Keratinocyte (primary cell): Measurements from ENCODE around the gene KLF11. TPM values are rescaled to one million over a fixed set of nuclear protein-coding genes. Genes with fewer than 3 reads are reported as not detected.
A peak's percentile ranks its signal among the peaks of the same experiment; 100 is the strongest.

ENCODE experiments used
- DNase-seq: peaks from one replicate; pipeline ENCODE4 v3.0.0-alpha.2; 2011; ENCODE audit warnings: low read depth, missing footprints, low spot score
- FAIRE-seq: peaks from 2 replicates; lab custom pipeline; 2011; peaks lifted over from hg19 to GRCh38; lab: Jason Lieb, UNC
- H2AFZ ChIP-seq: 2 replicates; pipeline ENCODE4 v1.6.0; 2012; ENCODE audit warnings: low read length, control low read depth, inconsistent platforms; ENCODE audit not compliant: control insufficient read depth
- H3K27ac ChIP-seq: 2 replicates; pipeline ENCODE4 v1.5.1; 2011; ENCODE audit warnings: low read length; ENCODE audit not compliant: control insufficient read depth, insufficient read depth
- H3K27me3 ChIP-seq: 3 replicates; pipeline ENCODE4 v1.6.0; 2011; ENCODE audit warnings: low read length; ENCODE audit not compliant: control insufficient read depth, insufficient read depth; ENCODE audit errors: extremely low read depth
- H3K36me3 ChIP-seq, 2 experiments: 2 replicates in 1 of 2; 3 replicates in 1 of 2; pipeline ENCODE4 v1.5.1; 2011; ENCODE audit warnings: low read length in 2 of 2, mild to moderate bottlenecking in 1 of 2; ENCODE audit not compliant: control insufficient read depth in 2 of 2, insufficient read depth in 2 of 2; ENCODE audit errors: extremely low read depth in 1 of 2
- H3K4me1 ChIP-seq: 3 replicates; pipeline ENCODE4 v1.5.1; 2011; ENCODE audit warnings: low read length; ENCODE audit not compliant: control insufficient read depth, insufficient read depth; ENCODE audit errors: extremely low read depth
- H3K4me2 ChIP-seq: 3 replicates; pipeline ENCODE4 v1.6.0; 2011; ENCODE audit warnings: low read depth, low read length; ENCODE audit not compliant: control insufficient read depth, insufficient read depth; ENCODE audit errors: extremely low read depth
- H3K4me3 ChIP-seq, 3 experiments: fragments of 200-600 bp in 1 of 3; sonication (generic) in 1 of 3; 2 replicates in 2 of 3; 3 replicates in 1 of 3; pipeline ENCODE4 v1.5.1; 2011 to 2016; ENCODE audit warnings: low read length in 3 of 3, mild to moderate bottlenecking in 3 of 3, control low read depth in 2 of 3, inconsistent platforms in 1 of 3, low read depth in 1 of 3, mixed read lengths in 1 of 3, mixed run types in 1 of 3, moderate library complexity in 1 of 3; ENCODE audit not compliant: control insufficient read depth in 2 of 3, insufficient read depth in 2 of 3; ENCODE audit errors: extremely low read depth in 1 of 3
- H3K79me2 ChIP-seq: 2 replicates; pipeline ENCODE4 v1.6.0; 2012; ENCODE audit warnings: low read length; ENCODE audit not compliant: control insufficient read depth, insufficient read depth
- H3K9ac ChIP-seq: 3 replicates; pipeline ENCODE4 v1.6.0; 2011; ENCODE audit warnings: low read length; ENCODE audit not compliant: control insufficient read depth, insufficient read depth; ENCODE audit errors: extremely low read depth
- H3K9me1 ChIP-seq: 3 replicates; pipeline ENCODE4 v1.6.0; 2011; ENCODE audit warnings: low read length; ENCODE audit not compliant: control insufficient read depth, insufficient read depth; ENCODE audit errors: extremely low read depth
- H3K9me3 ChIP-seq: 2 replicates; pipeline ENCODE4 v1.5.1; 2012; ENCODE audit warnings: low read depth, low read length; ENCODE audit not compliant: control insufficient read depth
- H4K20me1 ChIP-seq: 3 replicates; pipeline ENCODE4 v1.6.0; 2011; ENCODE audit warnings: low read length; ENCODE audit not compliant: control insufficient read depth, insufficient read depth; ENCODE audit errors: extremely low read depth
- CTCF ChIP-seq, 3 experiments: IDR thresholded peaks in 1 of 3; conservative IDR thresholded peaks in 1 of 3; optimal IDR thresholded peaks in 1 of 3; 2 replicates in 2 of 3; 3 replicates in 1 of 3; pipeline versions ENCODE3 to v1.5.1; 2011; ENCODE audit warnings: low read length in 3 of 3, mild to moderate bottlenecking in 3 of 3, moderate library complexity in 2 of 3, control low read depth in 1 of 3, inconsistent platforms in 1 of 3; ENCODE audit not compliant: insufficient read depth in 2 of 3; ENCODE audit errors: extremely low read depth in 1 of 3
- EZH2 ChIP-seq: IDR thresholded peaks from one replicate; pipeline ENCODE4 v1.6.1; 2012; ENCODE audit warnings: inconsistent platforms, mild to moderate bottlenecking, low read length, moderate library complexity
- dilution Hi-C: fragments of 300-500 bp; cut with MboI; formaldehyde crosslinking; loops from one replicate; pipeline ENCODE4 v1.7.0; 2020; ENCODE audit warnings: low sequenced_read_pairs; ENCODE audit not compliant: extremely low pct_ligation_motif_present
- polyA plus RNA-seq, 5 experiments: library from polyadenylated mRNA; depleted of rRNA in 3 of 5; stranded (reverse) in 3 of 5; stranded (forward) in 1 of 5; unstranded in 1 of 5; fragments of >200 nt; gene quantifications; 1 replicate in 1 of 5; 2 replicates in 3 of 5; 3 replicates in 1 of 5; pipeline versions ENCODE4 v1.2.1 to v1.2.3, GENCODE V29; 2011 to 2012; ENCODE audit warnings: missing spikeins in 2 of 5, low read depth in 1 of 5, low replicate concordance in 1 of 5

KLF11 gene
- polyA plus RNA-seq, 1 donor (not counting 4 experiments of a cell fraction or from before 2014, with no cell fraction given): 7.0 TPM

- H3K9ac ChIP-seq: no peak overlapping the region
- H3K27me3 ChIP-seq: no peaks in the 10 kb centered on the region
- H3K36me3 ChIP-seq: no peaks in the 10 kb centered on the region
- DNase-seq (no peak), FAIRE-seq (no peak)
- H2AFZ ChIP-seq: peak overlapping the region; percentile 44
- dilution Hi-C loops: no loop called here
- H3K9me3 ChIP-seq: no peaks in the 10 kb centered on the region
- no peaks in the 10 kb centered on the region for H4K20me1 ChIP-seq
- no peak overlapping the region for H3K27ac ChIP-seq
- H3K4me1 ChIP-seq: no peaks in the 10 kb centered on the region
- H3K79me2 ChIP-seq: no peaks in the 10 kb centered on the region
- no peak overlapping the region for H3K4me3 ChIP-seq
- H3K4me2 ChIP-seq: no peak overlapping the region
- no peak for TF ChIP-seq EZH2
- no peak for TF ChIP-seq CTCF (optimal IDR thresholded peaks at IDR 0.05 in 1 of 3, IDR thresholded peaks at IDR 0.05 in 1 of 3, conservative IDR thresholded peaks at IDR 0.05 in 1 of 3; ENCODE audit: extremely low read depth in 1 of 3, insufficient read depth in 2 of 3, low read length in 3 of 3)
- H3K9me1 ChIP-seq: no peaks in the 10 kb centered on the region
Observed at GRCh38 chr2:10007435-10007834, 35.9 kb upstream of the KLF11 start.

- peaks cover 4% of the 10 kb centered on the region for H3K9me3 ChIP-seq
- H3K4me1 ChIP-seq: no peaks in the 10 kb centered on the region
- DNase-seq (no peak), FAIRE-seq (no peak)
- no peak overlapping the region for H2AFZ ChIP-seq
- no peaks in the 10 kb centered on the region for H3K79me2 ChIP-seq
- H3K27ac ChIP-seq: no peak overlapping the region
- H3K27me3 ChIP-seq: no peaks in the 10 kb centered on the region
- H3K4me3 ChIP-seq: no peak overlapping the region
- no peak overlapping the region for H3K9ac ChIP-seq
- no peaks in the 10 kb centered on the region for H3K36me3 ChIP-seq
- TF ChIP-seq EZH2 (no peak), CTCF (optimal IDR thresholded peaks at IDR 0.05 in 1 of 3, IDR thresholded peaks at IDR 0.05 in 1 of 3, conservative IDR thresholded peaks at IDR 0.05 in 1 of 3; ENCODE audit: extremely low read depth in 1 of 3, insufficient read depth in 2 of 3, low read length in 3 of 3) (no peak)
- no peaks in the 10 kb centered on the region for H3K9me1 ChIP-seq
- H3K4me2 ChIP-seq: no peak overlapping the region
- dilution Hi-C loops: no loop called here
- no peaks in the 10 kb centered on the region for H4K20me1 ChIP-seq
Observed at GRCh38 chr2:10007921-10008808, 35.2 kb upstream of the KLF11 start.
